Measurements from ENCODE around the gene APOBEC3H. TPM values are rescaled to one million over a fixed set of nuclear protein-coding genes. Genes with fewer than 3 reads are reported as not detected.

The APOBEC3H gene
- total RNA-seq, 1 experiment from 2014 or later, result not detected

- no peaks in the 10 kb centered on the region for H3K27me3 ChIP-seq (replicated peaks; ENCODE audit: insufficient read depth, low read depth, low read length, poor library complexity)
- no peaks in the 10 kb centered on the region for H3K36me3 ChIP-seq (ENCODE audit: insufficient read depth, low read length, poor library complexity, severe bottlenecking)
- no TSS peak for BruUV-seq (replicated peaks)
- DNase-seq (ENCODE audit: low spot score), result peak; percentile 64
- POLR2A ChIA-PET (ENCODE audit: low non-redundant PET), result no interaction called here
- intact Hi-C loops (cut with micrococcal nuclease; ENCODE audit: unreplicated experiment), result loop anchor here (5.0 kb wide), 3 partner anchors 110 to 350 kb away; partner anchors contain the start of gene CBX6
- H3K27ac ChIP-seq (ENCODE audit: low read depth, low read length, poor library complexity, severe bottlenecking), result no peak overlapping the region
- TF ChIP-seq CTCF (conservative IDR thresholded peaks at IDR 0.05; ENCODE audit: low read depth, low read length) (peak; percentile 69), EZH2 (IDR thresholded peaks at IDR 0.05; ENCODE audit: borderline replicate concordance, low read depth, low read length, poor library complexity, severe bottlenecking) (no peak)
- no peak overlapping the region for H3K4me3 ChIP-seq (ENCODE audit: low read depth, low read length, poor library complexity, severe bottlenecking)
- CTCF ChIA-PET, result no interaction called here
- H3K4me1 ChIP-seq (ENCODE audit: insufficient read depth, low read length, poor library complexity, severe bottlenecking), result peaks cover 3% of the 10 kb centered on the region
- no peaks in the 10 kb centered on the region for H3K9me3 ChIP-seq (ENCODE audit: low read depth, low read length, poor library complexity, severe bottlenecking)
These were observed 20.6 kb downstream of the APOBEC3H start for GRCh38 chr22:39117585-39118191.

DNA sequence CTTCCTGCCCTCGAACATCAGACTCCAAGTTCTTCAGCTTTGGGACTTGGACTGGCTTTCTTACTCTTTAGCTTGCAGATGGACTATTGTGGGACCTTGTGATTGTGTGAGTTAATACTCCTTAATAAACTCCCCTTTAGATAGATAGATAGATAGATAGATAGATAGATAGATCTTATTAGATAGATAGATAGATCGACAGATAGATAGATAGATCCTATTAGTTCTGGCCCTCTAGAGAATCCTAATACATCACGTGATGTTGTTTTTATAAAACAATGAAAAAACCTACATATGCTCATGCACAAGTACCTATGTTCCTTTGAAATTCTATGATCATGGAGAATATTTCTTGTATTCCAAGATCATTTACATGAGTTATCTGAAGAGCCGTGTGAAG is 23.9 kb downstream of the APOBEC3H start:
- no peaks in the 10 kb centered on the region for H3K9me3 ChIP-seq (ENCODE audit: low read depth, low read length, poor library complexity, severe bottlenecking)
- H3K27ac ChIP-seq (ENCODE audit: low read depth, low read length, poor library complexity, severe bottlenecking), result no peak overlapping the region
- ChIA-PET CTCF (no interaction called here), POLR2A (ENCODE audit: low non-redundant PET) (no interaction called here)
- H3K36me3 ChIP-seq (ENCODE audit: insufficient read depth, low read length, poor library complexity, severe bottlenecking), result no peaks in the 10 kb centered on the region
- DNase-seq (ENCODE audit: low spot score), result no peak
- no peak overlapping the region for H3K4me3 ChIP-seq (ENCODE audit: low read depth, low read length, poor library complexity, severe bottlenecking)
- no peak for TF ChIP-seq EZH2 (IDR thresholded peaks at IDR 0.05; ENCODE audit: borderline replicate concordance, low read depth, low read length, poor library complexity, severe bottlenecking)
- TF ChIP-seq CTCF (conservative IDR thresholded peaks at IDR 0.05; ENCODE audit: low read depth, low read length), result no peak
- intact Hi-C loops (cut with micrococcal nuclease; ENCODE audit: unreplicated experiment), result no loop called here
- no TSS peak for BruUV-seq (replicated peaks)
- H3K4me1 ChIP-seq (ENCODE audit: insufficient read depth, low read length, poor library complexity, severe bottlenecking), result peaks cover 3% of the 10 kb centered on the region
- H3K27me3 ChIP-seq (replicated peaks; ENCODE audit: insufficient read depth, low read depth, low read length, poor library complexity), result no peaks in the 10 kb centered on the region

DNA sequence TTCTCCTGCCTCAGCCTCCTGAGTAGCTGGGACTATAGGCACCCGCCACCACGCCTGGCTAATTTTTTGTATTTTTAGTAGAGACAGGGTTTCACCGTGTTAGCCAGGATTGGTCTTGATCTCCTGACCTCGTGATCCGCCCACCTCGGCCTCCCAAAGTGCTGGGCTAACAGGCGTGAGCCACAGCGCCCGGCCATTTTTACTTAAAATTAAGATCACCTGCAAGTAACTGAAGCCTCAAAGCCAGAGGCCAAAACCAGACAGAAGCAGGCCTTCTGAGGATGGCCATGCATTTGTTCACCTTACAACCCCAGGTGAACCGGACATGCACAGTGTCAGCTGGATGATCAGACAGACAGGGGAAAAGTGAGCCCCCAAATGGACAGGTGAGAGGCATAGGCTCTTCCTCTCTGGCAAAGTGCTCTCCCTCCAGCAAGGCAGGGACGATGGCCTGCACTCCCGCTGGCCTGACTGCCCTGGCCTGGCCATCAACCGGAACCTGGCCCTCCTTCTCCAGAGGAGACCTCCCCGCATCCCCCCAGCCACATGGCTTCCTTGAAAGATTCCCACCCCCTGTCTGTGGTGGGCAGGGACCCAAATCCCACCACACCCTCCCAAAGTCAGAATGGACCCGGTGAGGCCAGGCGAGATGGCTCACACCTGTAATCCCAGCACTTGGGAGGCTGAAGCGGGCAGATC is 25.9 kb downstream of the APOBEC3H start:
- TF ChIP-seq CTCF (conservative IDR thresholded peaks at IDR 0.05; ENCODE audit: low read depth, low read length) (no peak), EZH2 (IDR thresholded peaks at IDR 0.05; ENCODE audit: borderline replicate concordance, low read depth, low read length, poor library complexity, severe bottlenecking) (no peak)
- no TSS peak for BruUV-seq (replicated peaks)
- H3K27ac ChIP-seq (ENCODE audit: low read depth, low read length, poor library complexity, severe bottlenecking), result no peak overlapping the region
- no peak overlapping the region for H3K4me3 ChIP-seq (ENCODE audit: low read depth, low read length, poor library complexity, severe bottlenecking)
- DNase-seq (ENCODE audit: low spot score), result no peak
- ChIA-PET POLR2A (ENCODE audit: low non-redundant PET) (no interaction called here), CTCF (no interaction called here)
- no peaks in the 10 kb centered on the region for H3K9me3 ChIP-seq (ENCODE audit: low read depth, low read length, poor library complexity, severe bottlenecking)
- intact Hi-C loops (cut with micrococcal nuclease; ENCODE audit: unreplicated experiment), result no loop called here
- H3K36me3 ChIP-seq (ENCODE audit: insufficient read depth, low read length, poor library complexity, severe bottlenecking), result no peaks in the 10 kb centered on the region
- no peaks in the 10 kb centered on the region for H3K27me3 ChIP-seq (replicated peaks; ENCODE audit: insufficient read depth, low read depth, low read length, poor library complexity)
- no peaks in the 10 kb centered on the region for H3K4me1 ChIP-seq (ENCODE audit: insufficient read depth, low read length, poor library complexity, severe bottlenecking)
